Mammary epithelial cell (primary cell): ENCODE results near the gene MFGE8.

ENCODE experiments used
- EZH2 ChIP-seq: IDR thresholded peaks from 2 replicates; pipeline ENCODE4 v1.6.1; 2012; ENCODE audit warnings: low read length, inconsistent platforms, borderline replicate concordance
- TF ChIP-seq, protein P1 (sequence below), 2 donors: IDR thresholded peaks in 1 of 2; conservative IDR thresholded peaks in 1 of 2; 2 replicates each; pipeline ENCODE4 v1.5.1; 2011 to 2012; ENCODE audit warnings: inconsistent platforms in 2 of 2, low read length in 2 of 2, mild to moderate bottlenecking in 2 of 2, control low read depth in 1 of 2, low read depth in 1 of 2; ENCODE audit not compliant: insufficient read depth in 1 of 2; ENCODE audit errors: extremely low read depth in 1 of 2

DNA sequence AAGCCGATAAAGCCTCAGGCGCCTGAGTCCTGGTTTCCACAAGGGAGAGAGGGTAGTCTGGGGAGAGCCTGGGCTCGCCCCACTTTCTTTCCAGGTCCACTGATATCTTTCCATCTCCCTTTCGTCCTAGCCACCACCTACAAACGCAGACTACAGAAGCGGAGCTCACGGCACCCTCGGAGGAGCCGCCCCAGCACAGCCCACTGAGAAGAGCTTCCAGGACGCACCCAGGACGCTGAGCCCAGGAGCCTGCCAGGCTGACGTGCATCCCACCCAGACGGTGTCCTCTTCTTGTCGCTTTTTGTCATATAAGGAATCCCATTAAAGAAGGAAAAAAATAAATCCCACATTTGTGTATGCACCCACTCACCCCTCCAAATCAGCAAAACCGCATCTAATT is 38.9 kb downstream of the MFGE8 start:
- TF ChIP-seq, protein P1, sequence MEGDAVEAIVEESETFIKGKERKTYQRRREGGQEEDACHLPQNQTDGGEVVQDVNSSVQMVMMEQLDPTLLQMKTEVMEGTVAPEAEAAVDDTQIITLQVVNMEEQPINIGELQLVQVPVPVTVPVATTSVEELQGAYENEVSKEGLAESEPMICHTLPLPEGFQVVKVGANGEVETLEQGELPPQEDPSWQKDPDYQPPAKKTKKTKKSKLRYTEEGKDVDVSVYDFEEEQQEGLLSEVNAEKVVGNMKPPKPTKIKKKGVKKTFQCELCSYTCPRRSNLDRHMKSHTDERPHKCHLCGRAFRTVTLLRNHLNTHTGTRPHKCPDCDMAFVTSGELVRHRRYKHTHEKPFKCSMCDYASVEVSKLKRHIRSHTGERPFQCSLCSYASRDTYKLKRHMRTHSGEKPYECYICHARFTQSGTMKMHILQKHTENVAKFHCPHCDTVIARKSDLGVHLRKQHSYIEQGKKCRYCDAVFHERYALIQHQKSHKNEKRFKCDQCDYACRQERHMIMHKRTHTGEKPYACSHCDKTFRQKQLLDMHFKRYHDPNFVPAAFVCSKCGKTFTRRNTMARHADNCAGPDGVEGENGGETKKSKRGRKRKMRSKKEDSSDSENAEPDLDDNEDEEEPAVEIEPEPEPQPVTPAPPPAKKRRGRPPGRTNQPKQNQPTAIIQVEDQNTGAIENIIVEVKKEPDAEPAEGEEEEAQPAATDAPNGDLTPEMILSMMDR (conservative IDR thresholded peaks at IDR 0.05 in 1 of 2, IDR thresholded peaks at IDR 0.05 in 1 of 2; ENCODE audit: extremely low read depth in 1 of 2, insufficient read depth in 1 of 2, low read depth in 1 of 2, low read length in 2 of 2), result no peak
- TF ChIP-seq EZH2, result no peak
